ENCODE measurements around the gene GNPTG.

DNA sequence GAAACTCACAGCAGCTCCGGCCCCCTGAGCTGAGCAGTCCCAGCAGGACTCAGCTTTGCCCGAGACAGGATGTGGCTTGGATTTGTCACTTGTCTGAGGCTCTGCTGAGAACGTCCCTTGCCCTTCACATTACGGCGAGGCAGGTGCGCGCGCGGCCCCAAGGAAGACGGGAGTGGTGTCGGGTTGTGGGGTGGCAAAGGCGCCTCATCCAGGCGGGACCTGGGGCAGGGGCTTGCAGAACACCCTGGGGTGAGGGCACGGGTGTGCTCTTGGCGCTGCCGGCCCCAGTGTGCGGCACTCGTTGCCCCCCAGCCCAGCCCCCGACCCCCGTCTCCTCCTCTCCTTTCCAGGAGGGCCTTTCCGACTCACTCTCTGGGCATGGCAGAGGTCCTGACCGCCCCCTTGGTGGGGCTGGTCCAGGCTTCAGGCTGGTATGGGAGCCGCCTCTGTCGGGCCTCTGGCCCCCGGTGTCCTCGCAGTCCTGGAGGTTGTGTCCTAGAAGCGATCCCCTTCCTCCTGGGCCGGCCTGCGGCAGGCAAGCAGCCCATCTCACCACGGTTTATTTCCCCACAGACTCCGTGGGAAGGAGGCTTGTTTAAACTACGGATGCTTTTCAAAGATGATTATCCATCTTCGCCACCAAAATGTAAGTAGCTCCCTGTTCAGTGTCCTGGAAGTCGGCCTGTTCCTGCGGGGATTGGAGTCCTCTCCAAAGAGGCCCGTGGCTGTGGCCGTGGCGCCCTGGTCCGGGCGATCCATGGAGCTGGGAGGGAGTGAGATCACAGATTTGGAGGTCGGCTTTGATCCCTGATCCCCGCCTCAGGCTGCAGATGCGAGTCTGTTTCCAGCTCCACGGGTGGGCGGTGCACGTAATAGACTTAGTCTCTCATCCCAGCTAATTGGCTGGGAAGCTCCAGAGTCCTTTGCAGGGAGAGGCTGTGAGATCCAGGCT is 36.4 kb upstream of the GNPTG start:
- TF ChIP-seq, protein P1, sequence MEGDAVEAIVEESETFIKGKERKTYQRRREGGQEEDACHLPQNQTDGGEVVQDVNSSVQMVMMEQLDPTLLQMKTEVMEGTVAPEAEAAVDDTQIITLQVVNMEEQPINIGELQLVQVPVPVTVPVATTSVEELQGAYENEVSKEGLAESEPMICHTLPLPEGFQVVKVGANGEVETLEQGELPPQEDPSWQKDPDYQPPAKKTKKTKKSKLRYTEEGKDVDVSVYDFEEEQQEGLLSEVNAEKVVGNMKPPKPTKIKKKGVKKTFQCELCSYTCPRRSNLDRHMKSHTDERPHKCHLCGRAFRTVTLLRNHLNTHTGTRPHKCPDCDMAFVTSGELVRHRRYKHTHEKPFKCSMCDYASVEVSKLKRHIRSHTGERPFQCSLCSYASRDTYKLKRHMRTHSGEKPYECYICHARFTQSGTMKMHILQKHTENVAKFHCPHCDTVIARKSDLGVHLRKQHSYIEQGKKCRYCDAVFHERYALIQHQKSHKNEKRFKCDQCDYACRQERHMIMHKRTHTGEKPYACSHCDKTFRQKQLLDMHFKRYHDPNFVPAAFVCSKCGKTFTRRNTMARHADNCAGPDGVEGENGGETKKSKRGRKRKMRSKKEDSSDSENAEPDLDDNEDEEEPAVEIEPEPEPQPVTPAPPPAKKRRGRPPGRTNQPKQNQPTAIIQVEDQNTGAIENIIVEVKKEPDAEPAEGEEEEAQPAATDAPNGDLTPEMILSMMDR (IDR thresholded peaks at IDR 0.05; ENCODE audit: low read depth, low read length) = no peak
- TF ChIP-seq, protein P2, sequence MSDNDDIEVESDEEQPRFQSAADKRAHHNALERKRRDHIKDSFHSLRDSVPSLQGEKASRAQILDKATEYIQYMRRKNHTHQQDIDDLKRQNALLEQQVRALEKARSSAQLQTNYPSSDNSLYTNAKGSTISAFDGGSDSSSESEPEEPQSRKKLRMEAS (IDR thresholded peaks at IDR 0.05; ENCODE audit: low read depth, low read length) = no peak
- TF ChIP-seq POLR2A (IDR thresholded peaks at IDR 0.05; ENCODE audit: extremely low read depth, insufficient read length) (no peak), MYC (IDR thresholded peaks at IDR 0.05; ENCODE audit: low read depth, low read length) (no peak)
